PC-9 (cell line): ENCODE data around the gene WRAP73. TPM values are rescaled to one million over a fixed set of nuclear protein-coding genes. Genes with fewer than 3 reads are reported as not detected.

Experiments
- BruUV-seq: library from RNA; stranded (reverse); fragments of 400-500 nt; replicated peaks from 2 replicates; lab custom pipeline; 2021; lab: Mats Ljungman, UMichigan
- CTCF ChIA-PET: fragments of 300-600 bp; sonication (Branson Sonifier 250); formaldehyde crosslinking; loops from one replicate; lab custom pipeline; 2022; ENCODE audit warnings: antibody characterized with exemption; lab: Charles Lee
- POLR2A ChIA-PET: fragments of 300-600 bp; sonication (Branson Sonifier 250); formaldehyde crosslinking; loops from one replicate; lab custom pipeline; 2022; ENCODE audit warnings: antibody characterized with exemption; ENCODE audit not compliant: unreplicated experiment; lab: Charles Lee
- DNase-seq, 2 experiments: peaks; one replicate each; pipeline versions ENCODE4 v3.0.0 to v3.0.0-alpha.2; 2015 to 2022; ENCODE audit warnings: mixed read lengths in 1 of 2
- H2AFZ ChIP-seq: fragments of 200-600 bp; sonication (generic); 2 replicates; pipeline ENCODE4 v1.8.1; 2017; ENCODE audit warnings: antibody characterized with exemption
- H3F3A ChIP-seq: fragments of 200-600 bp; sonication (generic); 2 replicates; pipeline ENCODE4 v1.8.1; 2017; ENCODE audit warnings: antibody characterized with exemption, mild to moderate bottlenecking, low read depth; ENCODE audit not compliant: insufficient read depth
- H3K27ac ChIP-seq: fragments of 200-600 bp; sonication (generic); 2 replicates; pipeline ENCODE4 v1.6.1; 2016; ENCODE audit warnings: mixed run types
- H3K27me3 ChIP-seq: fragments of 200-600 bp; sonication (generic); 2 replicates; pipeline ENCODE4 v1.6.1; 2016; ENCODE audit warnings: low read depth, mixed run types; ENCODE audit not compliant: insufficient read depth
- H3K36me3 ChIP-seq: fragments of 200-600 bp; sonication (generic); 2 replicates; pipeline ENCODE4 v1.6.1; 2016; ENCODE audit warnings: low read depth, mixed run types
- H3K4me1 ChIP-seq: fragments of 200-600 bp; sonication (generic); replicated peaks from 2 replicates; pipeline ENCODE4 v1.6.1; 2016; ENCODE audit warnings: mixed run types; ENCODE audit not compliant: insufficient read depth
- H3K4me2 ChIP-seq: fragments of 200-600 bp; sonication (generic); 2 replicates; pipeline ENCODE4 v1.6.1; 2017; ENCODE audit warnings: mixed run types
- H3K4me3 ChIP-seq: fragments of 200-600 bp; sonication (generic); 2 replicates; pipeline ENCODE4 v1.6.1; 2016; ENCODE audit warnings: mixed run types
- H3K79me2 ChIP-seq: fragments of 200-600 bp; sonication (generic); 2 replicates; pipeline ENCODE4 v1.6.1; 2017; ENCODE audit warnings: low read depth, mixed run types
- H3K9me2 ChIP-seq: fragments of 200-600 bp; sonication (generic); 2 replicates; pipeline ENCODE4 v1.8.1; 2017; ENCODE audit warnings: mild to moderate bottlenecking; ENCODE audit not compliant: insufficient read depth
- H3K9me3 ChIP-seq: fragments of 200-600 bp; sonication (generic); 2 replicates; pipeline ENCODE4 v1.8.1; 2016; ENCODE audit warnings: low read depth; ENCODE audit not compliant: insufficient read depth
- H4K20me1 ChIP-seq: fragments of 200-600 bp; sonication (generic); 2 replicates; pipeline ENCODE4 v1.8.1; 2017; ENCODE audit not compliant: insufficient read depth
- EZH2 ChIP-seq: fragments of 200-600 bp; sonication (generic); IDR thresholded peaks from 2 replicates; pipeline ENCODE4 v1.8.0; 2017; ENCODE audit warnings: antibody characterized with exemption, low read depth
- intact Hi-C: fragments of 100-400 bp; cut with micrococcal nuclease; formaldehyde crosslinking; loops from one replicate; pipeline ENCODE4 v1.10.0; 2022; ENCODE audit not compliant: unreplicated experiment
- total RNA-seq: library from RNA; stranded (reverse); gene quantifications from 2 replicates; pipeline ENCODE4 v1.2.3, GENCODE V29; 2021
- TF ChIP-seq, protein P1 (sequence below): fragments of 200-600 bp; sonication (generic); conservative IDR thresholded peaks from 2 replicates; pipeline ENCODE4 v1.6.1; 2017; ENCODE audit warnings: mixed run types, antibody characterized with exemption, mild to moderate bottlenecking, moderate library complexity

WRAP73 gene
- total RNA-seq, 1 experiment from 2014 or later: 25.5 TPM

DNA sequence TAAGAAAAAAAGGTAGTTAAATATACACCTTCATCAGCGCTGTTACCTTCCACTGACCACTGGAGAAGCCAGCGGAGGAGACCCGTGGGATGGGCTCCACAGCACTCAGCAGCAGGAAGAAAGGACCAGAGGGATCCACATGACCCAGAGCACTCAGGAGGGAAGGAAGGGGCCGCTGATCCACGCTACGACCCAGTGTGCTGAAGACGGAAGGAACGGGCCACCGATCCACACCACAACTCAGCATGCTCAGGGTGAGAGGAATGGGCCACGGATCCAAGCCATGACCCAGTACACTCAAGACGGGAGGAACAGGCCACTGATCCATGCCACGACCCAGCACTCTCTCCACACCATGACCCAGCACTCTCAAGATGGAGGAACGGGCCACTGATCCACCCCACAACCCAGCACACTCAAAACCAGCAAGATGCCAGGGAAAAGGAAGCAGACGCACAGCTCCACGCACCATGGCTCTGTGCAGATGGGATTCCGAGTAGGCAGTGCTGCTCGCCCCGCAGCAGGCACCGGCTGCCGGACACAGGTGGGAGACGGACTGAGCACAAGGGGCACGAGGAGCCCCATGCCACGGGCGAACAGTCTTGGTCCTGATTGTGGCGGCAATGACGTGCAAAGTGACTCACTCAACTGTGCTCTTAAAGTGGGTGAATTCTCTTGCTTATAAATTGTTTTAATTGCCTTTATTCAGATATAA lies 8.7 kb downstream of the WRAP73 start:
- Histone ChIP-seq H3F3A (no peaks in the 10 kb centered on the region), H3K9me3 (no peaks in the 10 kb centered on the region), H3K9me2 (no peaks in the 10 kb centered on the region), H3K27me3 (no peaks in the 10 kb centered on the region), H2AFZ (no peak overlapping the region), H3K4me1 (no peaks in the 10 kb centered on the region), H3K27ac (no peak overlapping the region), H3K79me2 (no peaks in the 10 kb centered on the region), H3K4me3 (no peak overlapping the region), H3K4me2 (no peak overlapping the region), H3K36me3 (no peaks in the 10 kb centered on the region), H4K20me1 (no peaks in the 10 kb centered on the region)
- CTCF ChIA-PET: no interaction called here
- DNase-seq: no peak
- TF ChIP-seq, protein P1, sequence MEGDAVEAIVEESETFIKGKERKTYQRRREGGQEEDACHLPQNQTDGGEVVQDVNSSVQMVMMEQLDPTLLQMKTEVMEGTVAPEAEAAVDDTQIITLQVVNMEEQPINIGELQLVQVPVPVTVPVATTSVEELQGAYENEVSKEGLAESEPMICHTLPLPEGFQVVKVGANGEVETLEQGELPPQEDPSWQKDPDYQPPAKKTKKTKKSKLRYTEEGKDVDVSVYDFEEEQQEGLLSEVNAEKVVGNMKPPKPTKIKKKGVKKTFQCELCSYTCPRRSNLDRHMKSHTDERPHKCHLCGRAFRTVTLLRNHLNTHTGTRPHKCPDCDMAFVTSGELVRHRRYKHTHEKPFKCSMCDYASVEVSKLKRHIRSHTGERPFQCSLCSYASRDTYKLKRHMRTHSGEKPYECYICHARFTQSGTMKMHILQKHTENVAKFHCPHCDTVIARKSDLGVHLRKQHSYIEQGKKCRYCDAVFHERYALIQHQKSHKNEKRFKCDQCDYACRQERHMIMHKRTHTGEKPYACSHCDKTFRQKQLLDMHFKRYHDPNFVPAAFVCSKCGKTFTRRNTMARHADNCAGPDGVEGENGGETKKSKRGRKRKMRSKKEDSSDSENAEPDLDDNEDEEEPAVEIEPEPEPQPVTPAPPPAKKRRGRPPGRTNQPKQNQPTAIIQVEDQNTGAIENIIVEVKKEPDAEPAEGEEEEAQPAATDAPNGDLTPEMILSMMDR: no peak
- TF ChIP-seq EZH2: no peak
- no TSS peak for BruUV-seq
- POLR2A ChIA-PET: no interaction called here
- intact Hi-C loops: no loop called here

DNA sequence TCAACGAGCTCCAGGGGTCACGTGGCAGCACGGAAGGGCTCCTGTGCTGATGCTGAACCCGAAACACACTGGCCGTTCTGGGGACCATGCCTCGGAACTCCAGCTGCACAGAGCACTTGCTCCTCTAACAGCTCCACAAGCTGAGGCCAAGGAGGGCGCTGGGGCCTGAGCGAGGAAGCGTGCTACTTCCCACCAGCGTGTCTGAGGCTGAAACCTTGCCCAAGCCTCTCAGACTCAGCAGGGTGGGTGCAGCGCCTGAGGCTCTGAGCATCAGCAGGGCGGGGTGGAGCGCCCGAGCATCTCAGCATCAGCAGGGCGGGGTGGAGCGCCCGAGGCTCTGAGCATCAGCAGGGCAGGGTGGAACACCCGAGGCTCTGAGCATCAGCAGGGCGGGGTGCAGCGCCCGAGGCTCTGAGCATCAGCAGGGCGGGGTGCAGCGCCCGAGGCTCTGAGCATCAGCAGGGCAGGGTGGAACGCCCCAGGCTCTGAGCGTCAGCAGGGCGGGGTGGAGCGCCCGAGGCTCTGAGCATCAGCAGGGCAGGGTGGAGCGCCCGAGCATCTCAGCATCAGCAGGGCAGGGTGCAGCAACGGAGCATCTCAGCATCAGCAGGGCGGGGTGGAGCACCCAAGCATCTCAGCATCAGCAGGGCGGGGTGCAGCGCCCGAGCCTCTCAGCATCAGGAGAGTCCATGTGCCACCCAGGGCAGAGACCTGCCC lies 9.6 kb downstream of the WRAP73 start:
- no peaks in the 10 kb centered on the region for H4K20me1 ChIP-seq
- no peak overlapping the region for H3K4me3 ChIP-seq
- H3K27ac ChIP-seq: no peak overlapping the region
- no peaks in the 10 kb centered on the region for H3K79me2 ChIP-seq
- no peaks in the 10 kb centered on the region for H3F3A ChIP-seq
- ChIA-PET POLR2A (no interaction called here), CTCF (no interaction called here)
- H3K4me2 ChIP-seq: no peak overlapping the region
- no peaks in the 10 kb centered on the region for H3K9me3 ChIP-seq
- no peaks in the 10 kb centered on the region for H3K36me3 ChIP-seq
- no peaks in the 10 kb centered on the region for H3K27me3 ChIP-seq
- DNase-seq: no peak
- no peaks in the 10 kb centered on the region for H3K4me1 ChIP-seq
- TF ChIP-seq EZH2: no peak
- TF ChIP-seq, protein P1: no peak
- no peaks in the 10 kb centered on the region for H3K9me2 ChIP-seq
- BruUV-seq: no TSS peak
- intact Hi-C loops: no loop called here
- no peak overlapping the region for H2AFZ ChIP-seq

DNA sequence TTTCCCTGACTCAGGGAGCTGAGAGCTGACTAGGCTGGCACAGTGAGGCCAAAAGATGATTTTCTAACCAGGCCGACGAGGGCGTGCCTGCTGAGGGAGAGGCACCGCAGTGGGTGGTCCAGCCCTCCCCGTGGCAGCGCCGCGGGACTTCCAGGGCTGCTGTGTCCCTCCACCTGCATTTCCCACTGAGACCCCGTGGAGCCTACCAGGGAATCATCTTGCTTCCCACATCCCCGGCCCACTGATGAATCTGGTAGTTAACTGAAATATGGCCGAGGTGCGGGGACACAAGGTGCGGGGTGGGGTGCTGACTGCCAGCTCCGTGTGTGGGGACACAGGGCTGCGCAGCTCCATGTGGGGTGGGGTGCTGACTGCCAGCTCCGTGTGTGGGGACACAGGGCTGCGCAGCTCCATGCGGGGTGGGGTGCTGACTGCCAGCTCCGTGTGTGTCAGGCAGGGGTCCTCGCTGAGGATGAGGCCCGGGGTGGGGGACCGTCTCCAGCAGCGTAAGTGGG lies 10.4 kb downstream of the WRAP73 start:
- no peaks in the 10 kb centered on the region for H4K20me1 ChIP-seq
- H3K4me1 ChIP-seq: no peaks in the 10 kb centered on the region
- BruUV-seq: no TSS peak
- ChIA-PET POLR2A (no interaction called here), CTCF (no interaction called here)
- H2AFZ ChIP-seq: no peak overlapping the region
- no peak overlapping the region for H3K27ac ChIP-seq
- no peaks in the 10 kb centered on the region for H3K79me2 ChIP-seq
- no peak for DNase-seq
- no peaks in the 10 kb centered on the region for H3K9me3 ChIP-seq
- no peak overlapping the region for H3K4me3 ChIP-seq
- H3K4me2 ChIP-seq: no peak overlapping the region
- TF ChIP-seq, protein P1: no peak
- no peak for TF ChIP-seq EZH2
- intact Hi-C loops: no loop called here
- no peaks in the 10 kb centered on the region for H3F3A ChIP-seq
- no peaks in the 10 kb centered on the region for H3K36me3 ChIP-seq
- no peaks in the 10 kb centered on the region for H3K27me3 ChIP-seq
- H3K9me2 ChIP-seq: no peaks in the 10 kb centered on the region
